Chondrocyte (in vitro differentiated cells): ENCODE measurements around the gene DNAJB13. TPM values are rescaled to one million over a fixed set of nuclear protein-coding genes. Genes with fewer than 3 reads are reported as not detected.

Experiments used
- DNase-seq: peaks from one replicate; pipeline ENCODE4 v3.0.0; 2021; ENCODE audit warnings: mixed read lengths, low spot score
- H3K27ac Mint-ChIP-seq: one replicate; pipeline ENCODE4 v1.8.0; 2021; ENCODE audit warnings: mild to moderate bottlenecking, moderate library complexity, mixed read lengths; ENCODE audit not compliant: unreplicated experiment
- H3K27me3 Mint-ChIP-seq: 2 replicates; pipeline ENCODE4 v1.8.0; 2021; ENCODE audit warnings: low read depth, mixed read lengths
- H3K36me3 Mint-ChIP-seq: 2 replicates; pipeline ENCODE4 v1.8.0; 2021; ENCODE audit warnings: low read depth, mixed read lengths
- H3K4me1 Mint-ChIP-seq: 2 replicates; pipeline ENCODE4 v1.8.0; 2021; ENCODE audit warnings: low read depth, mild to moderate bottlenecking, mixed read lengths
- H3K4me3 Mint-ChIP-seq: one replicate; pipeline ENCODE4 v1.8.0; 2021; ENCODE audit warnings: mild to moderate bottlenecking, moderate library complexity, mixed read lengths; ENCODE audit not compliant: unreplicated experiment
- H3K9me3 Mint-ChIP-seq: 2 replicates; pipeline ENCODE4 v1.8.0; 2021; ENCODE audit warnings: low read depth, mixed read lengths
- total RNA-seq: library from RNA; stranded (reverse); gene quantifications from 3 replicates; pipeline ENCODE4 v1.2.1, GENCODE V29; 2021
- TF ChIP-seq, protein P1 (sequence below): fragments of 200-600 bp; sonication (generic); IDR thresholded peaks from 2 replicates; pipeline ENCODE4 v1.5.0; 2021; ENCODE audit warnings: antibody characterized with exemption, mild to moderate bottlenecking, moderate library complexity

The DNAJB13 gene
- total RNA-seq, 1 donor from 2014 or later = not detected

DNA sequence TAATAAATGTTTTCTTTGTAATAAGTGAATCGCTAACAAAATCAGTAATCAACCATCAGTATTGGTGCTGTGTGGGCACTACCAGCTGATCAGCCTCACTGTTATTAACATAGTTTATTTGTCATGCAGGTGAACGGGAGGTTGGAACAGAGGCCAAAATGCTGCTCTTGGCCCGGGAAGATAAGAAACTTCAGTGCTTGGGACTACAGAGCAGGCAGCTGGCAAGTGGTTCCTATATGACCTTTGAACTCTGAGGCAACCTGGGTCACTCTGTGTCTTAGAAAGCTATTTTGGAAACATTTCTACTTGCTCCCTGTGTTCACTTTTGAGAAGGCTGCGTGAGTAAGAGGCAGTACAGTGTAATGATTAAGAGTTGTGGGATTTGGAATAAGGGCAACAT is 36.5 kb upstream of the DNAJB13 start:
- DNase-seq = no peak
- no peaks in the 10 kb centered on the region for H3K9me3 Mint-ChIP-seq
- H3K4me1 Mint-ChIP-seq = no peaks in the 10 kb centered on the region
- H3K27me3 Mint-ChIP-seq = no peaks in the 10 kb centered on the region
- H3K36me3 Mint-ChIP-seq = peaks cover 34% of the 10 kb centered on the region
- H3K4me3 Mint-ChIP-seq = no peak overlapping the region
- H3K27ac Mint-ChIP-seq = no peak overlapping the region
- TF ChIP-seq, protein P1, sequence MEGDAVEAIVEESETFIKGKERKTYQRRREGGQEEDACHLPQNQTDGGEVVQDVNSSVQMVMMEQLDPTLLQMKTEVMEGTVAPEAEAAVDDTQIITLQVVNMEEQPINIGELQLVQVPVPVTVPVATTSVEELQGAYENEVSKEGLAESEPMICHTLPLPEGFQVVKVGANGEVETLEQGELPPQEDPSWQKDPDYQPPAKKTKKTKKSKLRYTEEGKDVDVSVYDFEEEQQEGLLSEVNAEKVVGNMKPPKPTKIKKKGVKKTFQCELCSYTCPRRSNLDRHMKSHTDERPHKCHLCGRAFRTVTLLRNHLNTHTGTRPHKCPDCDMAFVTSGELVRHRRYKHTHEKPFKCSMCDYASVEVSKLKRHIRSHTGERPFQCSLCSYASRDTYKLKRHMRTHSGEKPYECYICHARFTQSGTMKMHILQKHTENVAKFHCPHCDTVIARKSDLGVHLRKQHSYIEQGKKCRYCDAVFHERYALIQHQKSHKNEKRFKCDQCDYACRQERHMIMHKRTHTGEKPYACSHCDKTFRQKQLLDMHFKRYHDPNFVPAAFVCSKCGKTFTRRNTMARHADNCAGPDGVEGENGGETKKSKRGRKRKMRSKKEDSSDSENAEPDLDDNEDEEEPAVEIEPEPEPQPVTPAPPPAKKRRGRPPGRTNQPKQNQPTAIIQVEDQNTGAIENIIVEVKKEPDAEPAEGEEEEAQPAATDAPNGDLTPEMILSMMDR = no peak

DNA sequence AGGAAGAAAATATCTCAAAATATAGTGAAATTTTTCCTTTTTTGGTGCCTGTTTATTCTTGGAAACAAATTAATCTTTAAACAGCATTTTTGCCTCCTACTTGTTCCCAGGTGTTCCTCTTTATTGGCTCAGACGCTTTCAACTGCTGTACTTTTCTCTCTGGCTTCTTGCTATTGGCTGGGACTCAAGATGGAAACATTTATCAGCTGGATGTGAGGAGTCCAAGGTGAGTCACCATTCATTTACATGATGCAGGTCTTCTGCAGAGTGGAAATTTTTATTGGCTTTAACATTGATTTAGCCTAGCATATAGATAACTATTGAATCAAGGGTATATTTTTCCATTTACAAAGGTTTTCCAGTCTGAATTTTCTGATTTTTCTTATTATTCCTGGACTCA is 34.4 kb upstream of the DNAJB13 start:
- Mint-ChIP-seq H3K27ac (no peak overlapping the region), H3K4me3 (no peak overlapping the region), H3K4me1 (no peaks in the 10 kb centered on the region), H3K27me3 (no peaks in the 10 kb centered on the region), H3K9me3 (no peaks in the 10 kb centered on the region), H3K36me3 (peaks cover 29% of the 10 kb centered on the region)
- TF ChIP-seq, protein P1 = no peak
- no peak for DNase-seq

DNA sequence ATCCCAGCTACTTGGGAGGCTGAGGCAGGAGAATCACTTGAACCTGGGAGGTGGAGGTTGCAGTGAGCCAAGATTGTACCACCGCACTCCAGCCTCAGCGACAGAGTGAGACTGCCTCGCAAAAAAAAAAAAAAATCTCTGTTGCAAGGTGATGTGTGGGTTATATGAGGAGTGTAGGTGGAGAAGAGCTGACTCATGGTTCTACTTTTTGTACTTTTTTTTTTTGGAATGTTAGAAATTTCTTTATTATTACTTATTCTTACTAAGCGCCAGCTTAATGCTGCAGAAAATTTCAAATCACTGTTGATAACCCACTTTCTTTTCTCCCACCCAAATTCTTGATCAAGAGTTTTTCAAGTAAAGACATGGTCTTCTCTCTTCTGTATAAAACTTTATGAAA is 29.6 kb upstream of the DNAJB13 start:
- no peaks in the 10 kb centered on the region for H3K4me1 Mint-ChIP-seq
- H3K9me3 Mint-ChIP-seq = no peaks in the 10 kb centered on the region
- H3K36me3 Mint-ChIP-seq = peaks cover 17% of the 10 kb centered on the region
- no peak overlapping the region for H3K27ac Mint-ChIP-seq
- H3K27me3 Mint-ChIP-seq = no peaks in the 10 kb centered on the region
- no peak for DNase-seq
- TF ChIP-seq, protein P1 = no peak
- H3K4me3 Mint-ChIP-seq = no peak overlapping the region

DNA sequence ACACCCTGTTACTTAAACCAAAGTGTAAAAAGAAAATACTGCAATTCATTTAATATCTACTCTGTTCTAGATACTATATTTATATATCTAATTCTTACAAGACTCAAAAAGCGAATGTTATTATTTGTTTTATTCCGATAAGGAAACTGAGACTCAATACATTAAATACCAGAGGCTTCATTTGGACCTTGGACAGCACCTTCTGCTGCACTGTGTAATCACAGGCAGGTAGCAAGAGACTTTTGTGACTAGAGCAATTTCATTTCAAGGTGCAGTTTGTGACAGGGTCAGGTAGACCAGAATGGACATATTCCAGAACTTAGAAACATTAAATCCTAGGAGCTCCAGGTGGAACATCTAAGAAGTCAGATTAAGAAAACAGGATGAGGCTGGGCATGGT is 21.4 kb upstream of the DNAJB13 start:
- H3K27me3 Mint-ChIP-seq = no peaks in the 10 kb centered on the region

DNA sequence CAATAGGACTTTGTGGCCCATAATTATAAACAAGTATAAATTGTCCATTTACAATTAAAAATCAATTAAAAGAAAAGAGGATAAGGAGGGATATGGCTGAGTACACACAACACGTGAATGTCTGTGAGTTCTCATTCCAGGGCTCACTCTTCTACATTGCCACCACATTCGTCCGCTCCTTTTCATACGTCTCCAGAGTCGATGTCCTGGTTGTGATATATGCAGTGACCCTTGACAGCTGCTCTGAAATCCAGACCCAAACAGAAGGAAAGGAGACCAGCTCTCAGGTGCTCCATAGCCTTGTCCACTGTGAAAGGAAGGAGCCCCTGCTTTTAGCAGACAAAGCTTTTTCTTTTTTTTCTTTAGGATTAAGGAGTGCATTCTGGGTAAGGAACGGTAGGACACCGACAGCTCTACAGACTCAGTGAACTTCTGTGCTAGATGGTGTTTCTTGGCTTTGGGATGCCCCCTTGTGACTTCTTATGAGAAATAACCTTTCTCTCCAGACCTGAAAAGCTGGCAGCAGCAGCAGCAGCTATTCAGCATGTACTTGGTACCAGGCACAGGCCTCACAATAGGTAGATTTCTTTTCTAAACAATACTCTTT is 19.7 kb upstream of the DNAJB13 start:
- Mint-ChIP-seq H3K4me1 (no peaks in the 10 kb centered on the region), H3K27me3 (no peaks in the 10 kb centered on the region), H3K36me3 (peaks cover 11% of the 10 kb centered on the region), H3K9me3 (no peaks in the 10 kb centered on the region), H3K27ac (no peak overlapping the region), H3K4me3 (no peak overlapping the region)
- TF ChIP-seq, protein P1 = peak; percentile 79
- no peak for DNase-seq

More for the DNA sequence above, 21.4 kb upstream of the DNAJB13 start:
- Mint-ChIP-seq H3K36me3 (peaks cover 11% of the 10 kb centered on the region), H3K4me1 (no peaks in the 10 kb centered on the region), H3K4me3 (no peak overlapping the region), H3K9me3 (no peaks in the 10 kb centered on the region), H3K27ac (no peak overlapping the region)
- no peak for DNase-seq
- TF ChIP-seq, protein P1 = no peak
